HCT116 (cell line): ENCODE data around the gene PHLPP2. TPM values are rescaled to one million over a fixed set of nuclear protein-coding genes. Genes with fewer than 3 reads are reported as not detected.
A peak's percentile ranks its signal among the peaks of the same experiment; 100 is the strongest.
"Not testable (repeated sequence)": the region's sequence is repeated elsewhere in the genome, so short reads cannot be mapped to it uniquely, and the experiment has no call there.

Experiments
- ATAC-seq: fragments of 200-7000 bp; cut with Tn5 transposase; 2 replicates; pipeline ENCODE4 v1.9.1; 2020; ENCODE audit warnings: mild to moderate bottlenecking, moderate library complexity
- BruUV-seq: library from RNA; stranded (reverse); fragments of 400-500 nt; replicated peaks from 2 replicates; lab custom pipeline; 2021; lab: Mats Ljungman, UMichigan
- CTCF ChIA-PET: fragments of 300-600 bp; sonication (Branson Sonifier 250); formaldehyde crosslinking; loops from one replicate; lab custom pipeline; 2021; ENCODE audit warnings: antibody characterized with exemption; lab: Charles Lee
- POLR2A ChIA-PET: fragments of 300-600, 350-600 bp; sonication (Branson Sonifier 250); formaldehyde crosslinking; loops from one replicate; lab custom pipeline; 2021; ENCODE audit warnings: antibody characterized with exemption; lab: Charles Lee
- RAD21 ChIA-PET, 2 experiments: fragments of 300-600 bp; sonication (Branson Sonifier 250); formaldehyde crosslinking; loops; one replicate each; lab custom pipeline; 2023; ENCODE audit warnings: low total read pairs in 2 of 2; ENCODE audit not compliant: uncharacterized antibody in 2 of 2, unreplicated experiment in 2 of 2, low non-redundant PET in 1 of 2; lab: Charles Lee
- DNase-seq: peaks from one replicate; pipeline ENCODE4 v3.0.0-alpha.2; 2010; ENCODE audit warnings: low read depth, low spot score
- H2AFZ ChIP-seq: fragments of 200-600 bp; shearing (Covaris generic), sonication (generic); 2 replicates; pipeline ENCODE4 v1.6.1; 2017; ENCODE audit warnings: low read depth, mixed run types, mixed read lengths, antibody characterized with exemption, low read length; ENCODE audit not compliant: poor library complexity, severe bottlenecking
- H3K27ac ChIP-seq: 2 replicates; pipeline ENCODE4 v1.5.1; 2012; ENCODE audit warnings: low read depth, low read length
- H3K27me3 ChIP-seq: fragments of 200-600 bp; sonication (generic); 2 replicates; pipeline ENCODE4 v1.6.1; 2016; ENCODE audit warnings: mixed run types, low read length, mixed read lengths; ENCODE audit not compliant: insufficient read depth
- H3K36me3 ChIP-seq, 2 experiments: fragments of 200-500 bp in 1 of 2; fragments of 200-600 bp in 1 of 2; sonication (Bioruptor generic) in 1 of 2; sonication (generic) in 1 of 2; 2 replicates each; pipeline versions ENCODE4 v1.5.1 to v1.6.1; 2014 to 2016; ENCODE audit warnings: low read length in 2 of 2, inconsistent platforms in 1 of 2, mixed read lengths in 1 of 2, mixed run types in 1 of 2; ENCODE audit not compliant: insufficient read depth in 2 of 2, control insufficient read depth in 1 of 2
- H3K4me1 ChIP-seq, 2 experiments: fragments of 200-600 bp in 1 of 2; sonication (generic) in 1 of 2; 2 replicates each; pipeline versions ENCODE4 v1.5.1 to v1.6.1; 2012 to 2017; ENCODE audit warnings: low read length in 2 of 2, inconsistent platforms in 1 of 2, mild to moderate bottlenecking in 1 of 2, mixed read lengths in 1 of 2, mixed run types in 1 of 2, moderate library complexity in 1 of 2; ENCODE audit not compliant: insufficient read depth in 2 of 2, control insufficient read depth in 1 of 2
- H3K4me2 ChIP-seq: fragments of 200-600 bp; sonication (generic); 2 replicates; pipeline ENCODE4 v1.6.1; 2017; ENCODE audit warnings: mixed run types, low read length, mixed read lengths
- H3K4me3 ChIP-seq, 2 experiments: fragments of 200-600 bp in 1 of 2; sonication (generic) in 1 of 2; replicated peaks in 1 of 2; 2 replicates each; pipeline ENCODE4 v1.5.1; 2011 to 2016; ENCODE audit warnings: low read length in 2 of 2, control low read depth in 1 of 2, low read depth in 1 of 2, mild to moderate bottlenecking in 1 of 2, mixed read lengths in 1 of 2, mixed run types in 1 of 2
- H3K79me2 ChIP-seq: fragments of 200-600 bp; sonication (generic); 2 replicates; pipeline ENCODE4 v1.6.1; 2017; ENCODE audit warnings: mild to moderate bottlenecking, mixed run types, low read length, moderate library complexity, mixed read lengths; ENCODE audit not compliant: insufficient read depth
- H3K9ac ChIP-seq: fragments of 200-600 bp; sonication (generic); 2 replicates; pipeline ENCODE4 v1.6.1; 2016; ENCODE audit warnings: low read length, mixed read lengths
- H3K9me2 ChIP-seq: fragments of 200-600 bp; sonication (generic), shearing (Covaris generic); 2 replicates; pipeline ENCODE4 v1.6.1; 2017; ENCODE audit warnings: mixed run types, mild to moderate bottlenecking, moderate library complexity; ENCODE audit not compliant: insufficient read depth
- H3K9me3 ChIP-seq, 2 experiments: fragments of 200-500 bp in 1 of 2; fragments of 200-600 bp in 1 of 2; sonication (Bioruptor generic) in 1 of 2; sonication (generic) in 1 of 2; 2 replicates each; pipeline ENCODE4 v1.6.1; 2014 to 2017; ENCODE audit warnings: low read length in 2 of 2, mixed read lengths in 2 of 2, inconsistent platforms in 1 of 2, low read depth in 1 of 2, mild to moderate bottlenecking in 1 of 2, mixed run types in 1 of 2, moderate library complexity in 1 of 2; ENCODE audit not compliant: control insufficient read depth in 1 of 2, insufficient read depth in 1 of 2
- H4K20me1 ChIP-seq: fragments of 200-600 bp; sonication (generic), shearing (Covaris generic); 2 replicates; pipeline ENCODE4 v1.6.1; 2017; ENCODE audit warnings: mixed run types, mild to moderate bottlenecking, moderate library complexity; ENCODE audit not compliant: insufficient read depth
- CTCF ChIP-seq, 3 experiments: fragments of 200-600 bp in 1 of 3; sonication (generic) in 1 of 3; IDR thresholded peaks in 2 of 3; conservative IDR thresholded peaks in 1 of 3; 2 replicates each; pipeline ENCODE4 v1.5.1; 2012 to 2017; ENCODE audit warnings: low read depth in 2 of 3, low read length in 2 of 3, antibody characterized with exemption in 1 of 3, borderline replicate concordance in 1 of 3, control low read depth in 1 of 3, mild to moderate bottlenecking in 1 of 3, mixed read lengths in 1 of 3, mixed run types in 1 of 3, moderate library complexity in 1 of 3; ENCODE audit not compliant: insufficient read depth in 1 of 3
- EZH2phosphoT487 ChIP-seq: fragments of 200-600 bp; IDR thresholded peaks from 2 replicates; pipeline ENCODE4 v1.6.1; 2018; ENCODE audit warnings: antibody characterized with exemption, borderline replicate concordance
- RAD21 ChIP-seq: IDR thresholded peaks from 2 replicates; pipeline ENCODE4 v1.6.1; 2012; ENCODE audit warnings: low read depth, mild to moderate bottlenecking
- intact Hi-C: fragments of 100-400 bp; cut with micrococcal nuclease; formaldehyde crosslinking; loops from 2 replicates; pipeline ENCODE4 v1.10.0; 2022
- total RNA-seq: library from RNA; stranded (reverse); gene quantifications from one replicate; pipeline ENCODE4 v1.2.1, GENCODE V29; 2021; ENCODE audit not compliant: unreplicated experiment

PHLPP2 gene
- total RNA-seq, 1 experiment from 2014 or later: 9.0 TPM

GRCh38 chr16:71614956-71615355, 109.5 kb downstream of the PHLPP2 start:
- H3K4me3 ChIP-seq, BruUV-seq, RAD21 ChIA-PET, ATAC-seq, H3K9me2 ChIP-seq, POLR2A ChIA-PET, CTCF ChIA-PET, H2AFZ ChIP-seq, H3K79me2 ChIP-seq, H3K27me3 ChIP-seq, H3K9ac ChIP-seq, H3K4me2 ChIP-seq, H3K36me3 ChIP-seq, DNase-seq, H3K9me3 ChIP-seq, H4K20me1 ChIP-seq, H3K27ac ChIP-seq: not testable (repeated sequence)
- TF ChIP-seq CTCF (IDR thresholded peaks at IDR 0.05 in 2 of 3, conservative IDR thresholded peaks at IDR 0.05 in 1 of 3; ENCODE audit: borderline replicate concordance in 1 of 3, insufficient read depth in 1 of 3, low read depth in 2 of 3, low read length in 2 of 3): 0 out of 6 replicates have a peak, but pooled peaks of 1 of the 3 experiments have one; percentile 8
- peaks cover 0 to 14% of the 10 kb centered on the region in 2 experiments; a peak in 2 of 4 replicates for H3K4me1 ChIP-seq
- intact Hi-C loops: loop anchor here (5.0 kb wide), 1 partner anchor 113 kb away; no protein-coding TSS in a partner anchor

- Histone ChIP-seq H3K27me3 (no peaks in the 10 kb centered on the region), H3K27ac (no peak overlapping the region), H4K20me1 (no peaks in the 10 kb centered on the region), H3K4me1 (peaks cover 0 to 31% of the 10 kb centered on the region in 2 experiments; a peak in 2 of 4 replicates), H3K4me2 (peak overlapping the region; percentile 76), H2AFZ (peak overlapping the region; percentile 96), H3K79me2 (no peaks in the 10 kb centered on the region), H3K9me2 (no peaks in the 10 kb centered on the region), H3K9me3 (no peaks in the 10 kb centered on the region), H3K4me3 (peak overlapping the region; percentile 29 to 43), H3K9ac (no peak overlapping the region), H3K36me3 (no peaks in the 10 kb centered on the region)
- ATAC-seq: peak; percentile 93
- ChIA-PET RAD21 (interaction anchor here (0.5 to 1.3 kb wide), 5 partner anchors 8 to 347 kb away, joined by 3 to 8 read pairs (median 4); partner anchors contain the start of gene MARVELD3 (in 1 of the 2)), CTCF (interaction anchor here (0.6 to 5.2 kb wide), 38 partner anchors 9 to 383 kb away, joined by 3 to 105 read pairs (median 5); partner anchors contain the start of gene MARVELD3), POLR2A (interaction anchor here (1.3 to 2.2 kb wide), 4 partner anchors 15 to 185 kb away, joined by 3 to 13 read pairs (median 7); partner anchors contain the start of genes MARVELD3 and ZNF23)
- TF ChIP-seq RAD21 (peak; percentile 92), EZH2phosphoT487 (no peak), CTCF (IDR thresholded peaks at IDR 0.05 in 2 of 3, conservative IDR thresholded peaks at IDR 0.05 in 1 of 3; ENCODE audit: borderline replicate concordance in 1 of 3, insufficient read depth in 1 of 3, low read depth in 2 of 3, low read length in 2 of 3) (peak; percentile 81 to 89 (median 84))
- intact Hi-C loops: loop anchor here (1.0 to 5.0 kb wide), 3 partner anchors 46 to 198 kb away; no protein-coding TSS in a partner anchor
- DNase-seq: peak; percentile 59
- no TSS peak for BruUV-seq
Observed at GRCh38 chr16:71610936-71611871, 113.3 kb downstream of the PHLPP2 start.
